CD4-positive, alpha-beta memory T cell (primary cell): ENCODE results near the gene C17orf50. TPM values are rescaled to one million over a fixed set of nuclear protein-coding genes. Genes with fewer than 3 reads are reported as not detected.
A peak's percentile ranks its signal among the peaks of the same experiment; 100 is the strongest.

Experiments used
- CTCF ChIA-PET: fragments of 350-600 bp; sonication (Branson Sonifier 250); formaldehyde crosslinking; loops from one replicate; lab custom pipeline; 2021; ENCODE audit warnings: inconsistent platforms; ENCODE audit not compliant: partially characterized antibody; lab: Charles Lee
- POLR2A ChIA-PET: fragments of 350-600 bp; sonication (Branson Sonifier 250); formaldehyde crosslinking; loops from one replicate; lab custom pipeline; 2021; ENCODE audit not compliant: partially characterized antibody; lab: Charles Lee
- DNase-seq, 5 donors: peaks; one replicate each; pipeline versions ENCODE4 v3.0.0 to v3.0.0-alpha.2; 2020 to 2022; ENCODE audit warnings: mixed read lengths in 1 of 5
- H3K27ac ChIP-seq: one replicate; pipeline ENCODE4 v1.7.0; 2013; ENCODE audit warnings: low read depth, low read length
- H3K27me3 ChIP-seq: 2 replicates; pipeline ENCODE4 v1.7.0; 2013; ENCODE audit warnings: mild to moderate bottlenecking, low read length, moderate library complexity; ENCODE audit not compliant: insufficient read depth
- H3K36me3 ChIP-seq: 2 replicates; pipeline ENCODE4 v1.7.0; 2013; ENCODE audit warnings: mild to moderate bottlenecking, low read length, moderate library complexity; ENCODE audit not compliant: insufficient read depth
- H3K4me1 ChIP-seq: 2 replicates; pipeline ENCODE4 v1.7.0; 2013; ENCODE audit warnings: mild to moderate bottlenecking, low read length, moderate library complexity; ENCODE audit not compliant: insufficient read depth
- H3K4me3 ChIP-seq, 2 donors: one replicate each; pipeline ENCODE4 v1.7.0; 2013; ENCODE audit warnings: low read length in 2 of 2, mild to moderate bottlenecking in 1 of 2
- H3K9me3 ChIP-seq, 2 donors: one replicate each; pipeline ENCODE4 v1.7.0; 2013; ENCODE audit warnings: low read length in 2 of 2, control low read depth in 1 of 2; ENCODE audit not compliant: control insufficient read depth in 1 of 2
- H3K27ac Mint-ChIP-seq, 7 donors: one replicate each; pipeline ENCODE4 v1.8.0; 2020 to 2021; ENCODE audit warnings: mixed read lengths in 7 of 7, mild to moderate bottlenecking in 6 of 7, inconsistent platforms in 3 of 7, moderate library complexity in 3 of 7
- H3K27me3 Mint-ChIP-seq, 2 donors: one replicate each; pipeline ENCODE4 v1.8.0; 2020 to 2021; ENCODE audit warnings: mixed read lengths in 2 of 2
- H3K36me3 Mint-ChIP-seq, 2 donors: one replicate each; pipeline ENCODE4 v1.8.0; 2020 to 2021; ENCODE audit warnings: mixed read lengths in 2 of 2, inconsistent platforms in 1 of 2, mild to moderate bottlenecking in 1 of 2
- H3K4me1 Mint-ChIP-seq, 4 donors: one replicate each; pipeline ENCODE4 v1.8.0; 2020 to 2021; ENCODE audit warnings: mixed read lengths in 4 of 4, mild to moderate bottlenecking in 1 of 4
- H3K4me3 Mint-ChIP-seq, 8 donors: one replicate each; pipeline ENCODE4 v1.8.0; 2020 to 2021; ENCODE audit warnings: mixed read lengths in 8 of 8, mild to moderate bottlenecking in 7 of 8, moderate library complexity in 6 of 8, inconsistent platforms in 3 of 8
- H3K9me3 Mint-ChIP-seq, 8 donors: one replicate each; pipeline ENCODE4 v1.8.0; 2020 to 2021; ENCODE audit warnings: mixed read lengths in 8 of 8, mild to moderate bottlenecking in 5 of 8, inconsistent platforms in 3 of 8, moderate library complexity in 1 of 8
- intact Hi-C: fragments of 100-400 bp; cut with micrococcal nuclease; formaldehyde crosslinking; loops from one replicate; pipeline ENCODE4 v1.15.1; 2023
- polyA plus RNA-seq, 2 donors: library from polyadenylated mRNA; unstranded; fragments of 300-500 nt; fragmentation: Illumina TruSeq; gene quantifications; one replicate each; pipeline ENCODE4 v1.2.3, GENCODE V29; 2021
- total RNA-seq, 2 experiments: library from RNA; stranded (reverse); gene quantifications; one replicate each; pipeline ENCODE4 v1.2.3, GENCODE V29; 2021

The C17orf50 gene
- total and polyA plus RNA-seq, 4 experiments from 2014 or later = not detected

DNA sequence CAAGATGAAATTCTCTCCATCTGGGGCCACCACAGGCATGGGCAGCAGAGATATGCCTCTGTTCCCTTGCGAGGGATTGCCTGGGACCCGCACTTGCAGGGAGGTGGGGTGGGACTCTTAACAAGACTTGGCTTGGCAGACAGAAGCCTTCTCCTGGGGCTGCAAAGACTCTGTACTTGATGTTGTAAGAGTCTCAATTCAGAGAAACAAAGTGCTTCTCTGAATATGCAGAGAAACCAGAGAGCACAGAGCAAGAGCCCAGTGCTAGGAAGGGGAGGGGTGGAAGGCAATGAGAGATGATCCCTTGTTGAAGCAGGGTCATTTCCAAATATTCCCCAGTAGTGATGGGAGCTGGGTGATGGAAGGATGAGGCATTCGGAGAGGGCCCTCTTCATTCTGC is 32.6 kb downstream of the C17orf50 start:
- H3K4me1 Mint-ChIP-seq = peaks cover 2 to 14% (median 8%) of the 10 kb centered on the region in 4 donors
- peak overlapping the region in 5 of 8 donors; percentile 1 to 63 (median 18) for H3K4me3 Mint-ChIP-seq
- no peaks in the 10 kb centered on the region for H3K36me3 Mint-ChIP-seq
- ChIA-PET CTCF (interaction anchor here (1.3 to 8.3 kb wide), 3 partner anchors 12 to 29 kb away, joined by 5 to 48 read pairs (median 9); partner anchors contain the start of gene TAF15), POLR2A (interaction anchor here (1.3 kb wide), 1 partner anchor 15 kb away, joined by 5 read pairs; the partner anchor contains the start of gene TAF15)
- H3K9me3 Mint-ChIP-seq = no peaks in the 10 kb centered on the region
- Histone ChIP-seq H3K36me3 (no peaks in the 10 kb centered on the region), H3K4me3 (no peak overlapping the region), H3K9me3 (no peaks in the 10 kb centered on the region), H3K4me1 (peaks cover 12% of the 10 kb centered on the region), H3K27ac (no peak overlapping the region), H3K27me3 (peaks cover 12% of the 10 kb centered on the region)
- no peak overlapping the region for H3K27ac Mint-ChIP-seq
- H3K27me3 Mint-ChIP-seq = peaks cover 24 to 39% of the 10 kb centered on the region in 2 donors
- DNase-seq = no peak
- intact Hi-C loops = no loop called here

GRCh38 chr17:35795007-35795870 is 34.6 kb downstream of the C17orf50 start, which contains the start of gene MMP28:
Gene MMP28 (minus strand): TSS chr17:35795641. CDS start chr17:35795377, 264 bp downstream.
- H3K36me3 ChIP-seq = no peaks in the 10 kb centered on the region
- Mint-ChIP-seq H3K36me3 (no peaks in the 10 kb centered on the region), H3K9me3 (no peaks in the 10 kb centered on the region), H3K4me1 (peaks cover 0 to 14% (median 7%) of the 10 kb centered on the region in 4 donors), H3K27ac (no peak within 1 kb of the TSS), H3K4me3 (peak within 1 kb of the TSS; percentile 72 to 85 (median 76)), H3K27me3 (peaks cover 21 to 36% of the 10 kb centered on the region in 2 donors)
- ChIA-PET POLR2A (interaction anchor here (1.2 to 4.6 kb wide), 4 partner anchors 13 to 48 kb away, joined by 3 to 30 read pairs (median 4); partner anchors contain the start of gene TAF15), CTCF (interaction anchor here (1.3 to 8.3 kb wide), 3 partner anchors 14 to 33 kb away, joined by 3 to 48 read pairs (median 9); partner anchors contain the start of gene TAF15)
- H3K4me1 ChIP-seq = peaks cover 12% of the 10 kb centered on the region
- H3K4me3 ChIP-seq = peak within 1 kb of the TSS in 1 of 2 donors; percentile 54
- peak in 4 of 5 donors; percentile 18 to 33 (median 28) for DNase-seq
- intact Hi-C loops = no loop called here
- H3K27ac ChIP-seq = no peak within 1 kb of the TSS
- H3K27me3 ChIP-seq = peaks cover 12% of the 10 kb centered on the region
- no peaks in the 10 kb centered on the region for H3K9me3 ChIP-seq

DNA sequence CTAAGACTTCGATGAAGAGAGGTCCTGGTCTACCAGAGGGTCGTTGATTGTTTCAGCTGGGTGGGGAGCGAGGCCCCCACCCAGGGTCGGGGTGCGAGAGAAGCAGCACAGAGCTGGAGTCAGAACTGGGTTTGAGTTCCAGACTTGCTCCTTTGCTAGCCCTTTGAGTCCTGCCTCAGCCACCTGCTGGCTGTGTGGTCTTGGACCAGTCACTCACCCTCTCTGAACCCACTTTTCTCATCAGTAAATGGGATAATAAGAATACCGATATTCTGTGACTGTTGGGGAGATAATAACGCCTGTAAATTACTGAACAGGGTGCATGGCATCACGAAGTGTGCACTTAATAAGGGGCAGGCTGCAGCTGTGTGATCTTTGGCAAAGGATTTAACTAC is 35.2 kb downstream of the C17orf50 start:
- ChIA-PET POLR2A (interaction anchor here (1.2 to 4.6 kb wide), 2 partner anchors 13 to 49 kb away, joined by 3 to 30 read pairs; partner anchors contain the start of gene TAF15), CTCF (interaction anchor here (1.3 to 8.3 kb wide), 4 partner anchors 9 to 32 kb away, joined by 3 to 48 read pairs (median 7); partner anchors contain the start of gene TAF15)
- peaks cover 12% of the 10 kb centered on the region for H3K27me3 ChIP-seq
- H3K4me3 Mint-ChIP-seq = peak overlapping the region; percentile 72 to 85 (median 76)
- H3K27ac ChIP-seq = no peak overlapping the region
- no peak for DNase-seq
- H3K9me3 ChIP-seq = no peaks in the 10 kb centered on the region
- peaks cover 0 to 14% (median 7%) of the 10 kb centered on the region in 4 donors for H3K4me1 Mint-ChIP-seq
- H3K27me3 Mint-ChIP-seq = peaks cover 21 to 36% of the 10 kb centered on the region in 2 donors
- H3K27ac Mint-ChIP-seq = no peak overlapping the region
- no peaks in the 10 kb centered on the region for H3K36me3 Mint-ChIP-seq
- peaks cover 12% of the 10 kb centered on the region for H3K4me1 ChIP-seq
- no peaks in the 10 kb centered on the region for H3K36me3 ChIP-seq
- no peaks in the 10 kb centered on the region for H3K9me3 Mint-ChIP-seq
- intact Hi-C loops = no loop called here
- peak overlapping the region in 1 of 2 donors; percentile 17 for H3K4me3 ChIP-seq

DNA sequence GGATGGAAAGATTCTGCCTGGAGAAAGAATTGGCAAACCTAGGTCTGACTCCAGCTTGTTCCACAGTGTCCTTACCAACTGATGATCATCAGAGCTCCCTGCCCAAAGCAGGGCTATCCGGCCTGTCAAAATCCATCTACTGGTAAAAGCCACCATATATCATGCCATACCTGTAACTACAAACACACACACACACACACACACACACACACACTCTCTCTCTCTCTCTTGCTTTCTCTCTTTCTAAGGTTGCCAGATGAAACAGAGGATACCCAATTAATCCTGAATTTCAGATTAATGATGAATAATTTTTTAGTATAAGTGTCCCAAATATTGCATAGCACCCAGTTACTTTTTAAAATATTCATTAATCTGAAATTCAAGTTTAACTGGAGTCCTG is 36.3 kb downstream of the C17orf50 start:
- H3K36me3 Mint-ChIP-seq = no peaks in the 10 kb centered on the region
- no peak overlapping the region for H3K4me3 Mint-ChIP-seq
- H3K27ac ChIP-seq = no peak overlapping the region
- intact Hi-C loops = no loop called here
- peaks cover 16% of the 10 kb centered on the region for H3K4me1 ChIP-seq
- no peak for DNase-seq
- H3K9me3 Mint-ChIP-seq = no peaks in the 10 kb centered on the region
- peaks cover 12% of the 10 kb centered on the region for H3K27me3 ChIP-seq
- H3K36me3 ChIP-seq = no peaks in the 10 kb centered on the region
- H3K4me3 ChIP-seq = no peak overlapping the region
- H3K9me3 ChIP-seq = no peaks in the 10 kb centered on the region
- ChIA-PET POLR2A (interaction anchor here (4.6 kb wide), 1 partner anchor 12 kb away, joined by 30 read pairs; the partner anchor contains the start of gene TAF15), CTCF (interaction anchor here (1.3 to 8.3 kb wide), 4 partner anchors 8 to 33 kb away, joined by 3 to 48 read pairs (median 7); partner anchors contain the start of gene TAF15)
- H3K4me1 Mint-ChIP-seq = peaks cover 0 to 22% (median 9%) of the 10 kb centered on the region in 4 donors
- H3K27me3 Mint-ChIP-seq = peaks cover 23 to 33% of the 10 kb centered on the region in 2 donors
- H3K27ac Mint-ChIP-seq = no peak overlapping the region

DNA sequence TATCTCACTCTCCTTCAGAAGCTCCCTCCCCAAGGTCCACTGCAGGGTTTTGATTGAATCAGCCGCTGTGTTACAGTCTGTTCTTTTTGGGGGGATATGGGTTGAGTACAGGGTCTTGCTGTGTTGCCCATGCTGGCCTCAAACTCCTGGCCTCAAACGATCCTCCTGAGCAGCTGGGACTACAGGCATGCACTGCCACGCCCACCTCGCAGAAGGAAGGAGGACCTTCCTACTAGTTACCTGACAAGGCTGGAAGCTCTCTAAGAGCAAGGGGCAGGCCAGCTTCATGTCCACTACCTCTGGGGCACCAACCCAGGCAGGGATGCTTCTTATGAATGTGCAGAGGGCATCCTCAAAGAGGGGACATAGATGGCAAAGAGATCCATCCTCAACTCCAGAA is 36.7 kb downstream of the C17orf50 start:
- Mint-ChIP-seq H3K36me3 (no peaks in the 10 kb centered on the region), H3K9me3 (no peaks in the 10 kb centered on the region), H3K27me3 (peaks cover 21 to 33% of the 10 kb centered on the region in 2 donors), H3K27ac (no peak overlapping the region), H3K4me3 (peak overlapping the region in 1 of 8 donors; percentile 10), H3K4me1 (peaks cover 0 to 22% (median 9%) of the 10 kb centered on the region in 4 donors)
- CTCF ChIA-PET = interaction anchor here (1.4 to 8.3 kb wide), 3 partner anchors 11 to 33 kb away, joined by 3 to 48 read pairs (median 11); partner anchors contain the start of gene TAF15
- H3K27ac ChIP-seq = no peak overlapping the region
- no peak overlapping the region for H3K4me3 ChIP-seq
- DNase-seq = no peak
- intact Hi-C loops = no loop called here
- H3K9me3 ChIP-seq = no peaks in the 10 kb centered on the region
- H3K36me3 ChIP-seq = no peaks in the 10 kb centered on the region
- POLR2A ChIA-PET = interaction anchor here (4.6 kb wide), 1 partner anchor 11 kb away, joined by 30 read pairs; the partner anchor contains the start of gene TAF15
- peaks cover 16% of the 10 kb centered on the region for H3K4me1 ChIP-seq
- peaks cover 12% of the 10 kb centered on the region for H3K27me3 ChIP-seq

DNA sequence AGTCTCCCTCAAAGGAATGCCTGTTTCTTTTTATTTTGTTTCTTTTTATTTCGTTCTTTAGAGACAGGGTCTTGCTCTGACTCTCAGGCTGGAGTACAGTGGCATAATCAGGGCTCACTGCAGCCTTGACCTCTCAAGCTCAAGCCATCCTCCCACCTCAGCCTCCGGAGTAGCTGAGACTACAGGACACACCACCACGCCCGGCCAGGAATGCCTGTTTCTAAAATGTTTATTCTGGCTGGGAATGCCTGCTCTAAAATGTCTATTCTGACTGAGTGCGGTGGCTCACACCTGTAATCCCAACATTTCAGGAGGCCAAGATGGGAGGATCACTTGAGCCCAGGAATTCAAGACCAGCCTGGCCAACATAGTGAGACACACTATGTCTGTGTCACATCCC is 37.2 kb downstream of the C17orf50 start:
- no peaks in the 10 kb centered on the region for H3K36me3 ChIP-seq
- peaks cover 0 to 22% (median 9%) of the 10 kb centered on the region in 4 donors for H3K4me1 Mint-ChIP-seq
- H3K9me3 ChIP-seq = no peaks in the 10 kb centered on the region
- H3K27ac Mint-ChIP-seq = no peak overlapping the region
- H3K27ac ChIP-seq = no peak overlapping the region
- H3K4me1 ChIP-seq = peaks cover 16% of the 10 kb centered on the region
- no peak for DNase-seq
- peaks cover 21 to 29% of the 10 kb centered on the region in 2 donors for H3K27me3 Mint-ChIP-seq
- no peak overlapping the region for H3K4me3 Mint-ChIP-seq
- peaks cover 12% of the 10 kb centered on the region for H3K27me3 ChIP-seq
- intact Hi-C loops = no loop called here
- H3K9me3 Mint-ChIP-seq = no peaks in the 10 kb centered on the region
- no peak overlapping the region for H3K4me3 ChIP-seq
- POLR2A ChIA-PET = interaction anchor here (4.6 kb wide), 1 partner anchor 11 kb away, joined by 30 read pairs; the partner anchor contains the start of gene TAF15
- CTCF ChIA-PET = interaction anchor here (2.4 to 8.3 kb wide), 2 partner anchors 11 to 34 kb away, joined by 10 to 48 read pairs; partner anchors contain the start of gene TAF15
- no peaks in the 10 kb centered on the region for H3K36me3 Mint-ChIP-seq
